Keratinocyte (primary cell): ENCODE results near the gene CDK15. TPM values are rescaled to one million over a fixed set of nuclear protein-coding genes. Genes with fewer than 3 reads are reported as not detected.

Experiments
- DNase-seq: peaks from one replicate; pipeline ENCODE4 v3.0.0-alpha.2; 2011; ENCODE audit warnings: low read depth, missing footprints, low spot score
- FAIRE-seq: peaks from 2 replicates; lab custom pipeline; 2011; peaks lifted over from hg19 to GRCh38; lab: Jason Lieb, UNC
- H2AFZ ChIP-seq: 2 replicates; pipeline ENCODE4 v1.6.0; 2012; ENCODE audit warnings: low read length, control low read depth, inconsistent platforms; ENCODE audit not compliant: control insufficient read depth
- H3K27ac ChIP-seq: 2 replicates; pipeline ENCODE4 v1.5.1; 2011; ENCODE audit warnings: low read length; ENCODE audit not compliant: control insufficient read depth, insufficient read depth
- H3K27me3 ChIP-seq: 3 replicates; pipeline ENCODE4 v1.6.0; 2011; ENCODE audit warnings: low read length; ENCODE audit not compliant: control insufficient read depth, insufficient read depth; ENCODE audit errors: extremely low read depth
- H3K36me3 ChIP-seq, 2 experiments: 2 replicates in 1 of 2; 3 replicates in 1 of 2; pipeline ENCODE4 v1.5.1; 2011; ENCODE audit warnings: low read length in 2 of 2, mild to moderate bottlenecking in 1 of 2; ENCODE audit not compliant: control insufficient read depth in 2 of 2, insufficient read depth in 2 of 2; ENCODE audit errors: extremely low read depth in 1 of 2
- H3K4me1 ChIP-seq: 3 replicates; pipeline ENCODE4 v1.5.1; 2011; ENCODE audit warnings: low read length; ENCODE audit not compliant: control insufficient read depth, insufficient read depth; ENCODE audit errors: extremely low read depth
- H3K4me2 ChIP-seq: 3 replicates; pipeline ENCODE4 v1.6.0; 2011; ENCODE audit warnings: low read depth, low read length; ENCODE audit not compliant: control insufficient read depth, insufficient read depth; ENCODE audit errors: extremely low read depth
- H3K4me3 ChIP-seq, 3 experiments: fragments of 200-600 bp in 1 of 3; sonication (generic) in 1 of 3; 2 replicates in 2 of 3; 3 replicates in 1 of 3; pipeline ENCODE4 v1.5.1; 2011 to 2016; ENCODE audit warnings: low read length in 3 of 3, mild to moderate bottlenecking in 3 of 3, control low read depth in 2 of 3, inconsistent platforms in 1 of 3, low read depth in 1 of 3, mixed read lengths in 1 of 3, mixed run types in 1 of 3, moderate library complexity in 1 of 3; ENCODE audit not compliant: control insufficient read depth in 2 of 3, insufficient read depth in 2 of 3; ENCODE audit errors: extremely low read depth in 1 of 3
- H3K79me2 ChIP-seq: 2 replicates; pipeline ENCODE4 v1.6.0; 2012; ENCODE audit warnings: low read length; ENCODE audit not compliant: control insufficient read depth, insufficient read depth
- H3K9ac ChIP-seq: 3 replicates; pipeline ENCODE4 v1.6.0; 2011; ENCODE audit warnings: low read length; ENCODE audit not compliant: control insufficient read depth, insufficient read depth; ENCODE audit errors: extremely low read depth
- H3K9me1 ChIP-seq: 3 replicates; pipeline ENCODE4 v1.6.0; 2011; ENCODE audit warnings: low read length; ENCODE audit not compliant: control insufficient read depth, insufficient read depth; ENCODE audit errors: extremely low read depth
- H3K9me3 ChIP-seq: 2 replicates; pipeline ENCODE4 v1.5.1; 2012; ENCODE audit warnings: low read depth, low read length; ENCODE audit not compliant: control insufficient read depth
- H4K20me1 ChIP-seq: 3 replicates; pipeline ENCODE4 v1.6.0; 2011; ENCODE audit warnings: low read length; ENCODE audit not compliant: control insufficient read depth, insufficient read depth; ENCODE audit errors: extremely low read depth
- CTCF ChIP-seq, 3 experiments: IDR thresholded peaks in 1 of 3; conservative IDR thresholded peaks in 1 of 3; optimal IDR thresholded peaks in 1 of 3; 2 replicates in 2 of 3; 3 replicates in 1 of 3; pipeline versions ENCODE3 to v1.5.1; 2011; ENCODE audit warnings: low read length in 3 of 3, mild to moderate bottlenecking in 3 of 3, moderate library complexity in 2 of 3, control low read depth in 1 of 3, inconsistent platforms in 1 of 3; ENCODE audit not compliant: insufficient read depth in 2 of 3; ENCODE audit errors: extremely low read depth in 1 of 3
- EZH2 ChIP-seq: IDR thresholded peaks from one replicate; pipeline ENCODE4 v1.6.1; 2012; ENCODE audit warnings: inconsistent platforms, mild to moderate bottlenecking, low read length, moderate library complexity
- dilution Hi-C: fragments of 300-500 bp; cut with MboI; formaldehyde crosslinking; loops from one replicate; pipeline ENCODE4 v1.7.0; 2020; ENCODE audit warnings: low sequenced_read_pairs; ENCODE audit not compliant: extremely low pct_ligation_motif_present
- polyA plus RNA-seq, 5 experiments: library from polyadenylated mRNA; depleted of rRNA in 3 of 5; stranded (reverse) in 3 of 5; stranded (forward) in 1 of 5; unstranded in 1 of 5; fragments of >200 nt; gene quantifications; 1 replicate in 1 of 5; 2 replicates in 3 of 5; 3 replicates in 1 of 5; pipeline versions ENCODE4 v1.2.1 to v1.2.3, GENCODE V29; 2011 to 2012; ENCODE audit warnings: missing spikeins in 2 of 5, low read depth in 1 of 5, low replicate concordance in 1 of 5

Gene CDK15
- polyA plus RNA-seq, 1 donor (not counting 4 experiments of a cell fraction or from before 2014, with no cell fraction given): 0.96 TPM

DNA sequence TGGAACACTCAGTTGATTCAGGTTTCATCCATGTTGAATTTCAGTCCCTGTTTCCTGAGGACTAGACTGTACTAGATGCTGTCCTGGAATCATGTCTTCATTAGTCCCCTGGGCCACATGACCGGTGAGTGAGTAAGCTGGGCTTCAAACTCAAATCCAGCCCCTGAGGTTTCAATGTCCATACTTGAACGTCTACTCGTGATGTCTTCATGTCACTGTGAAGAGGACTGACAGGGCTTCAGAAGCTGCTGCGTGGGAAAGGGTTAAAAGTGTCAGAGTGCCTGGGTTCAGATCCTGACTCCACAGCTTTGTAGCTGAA lies 101.2 kb downstream of the CDK15 start:
- no peak for DNase-seq
- Histone ChIP-seq H2AFZ (no peak overlapping the region), H3K4me2 (no peak overlapping the region), H3K4me1 (no peaks in the 10 kb centered on the region), H3K9me3 (no peaks in the 10 kb centered on the region), H3K36me3 (no peaks in the 10 kb centered on the region), H4K20me1 (no peaks in the 10 kb centered on the region), H3K9me1 (no peaks in the 10 kb centered on the region), H3K4me3 (no peak overlapping the region), H3K27ac (no peak overlapping the region), H3K27me3 (no peaks in the 10 kb centered on the region), H3K79me2 (no peaks in the 10 kb centered on the region), H3K9ac (no peak overlapping the region)
- dilution Hi-C loops: no loop called here
- FAIRE-seq: no peak
- TF ChIP-seq EZH2: no peak
- TF ChIP-seq CTCF (optimal IDR thresholded peaks at IDR 0.05 in 1 of 3, IDR thresholded peaks at IDR 0.05 in 1 of 3, conservative IDR thresholded peaks at IDR 0.05 in 1 of 3; ENCODE audit: extremely low read depth in 1 of 3, insufficient read depth in 2 of 3, low read length in 3 of 3): no peak

- no peak overlapping the region for H3K4me3 ChIP-seq
- DNase-seq: no peak
- no peaks in the 10 kb centered on the region for H3K36me3 ChIP-seq
- no peak for FAIRE-seq
- no peaks in the 10 kb centered on the region for H4K20me1 ChIP-seq
- H3K4me1 ChIP-seq: no peaks in the 10 kb centered on the region
- H3K9me1 ChIP-seq: no peaks in the 10 kb centered on the region
- no peak overlapping the region for H2AFZ ChIP-seq
- TF ChIP-seq EZH2: no peak
- TF ChIP-seq CTCF (optimal IDR thresholded peaks at IDR 0.05 in 1 of 3, IDR thresholded peaks at IDR 0.05 in 1 of 3, conservative IDR thresholded peaks at IDR 0.05 in 1 of 3; ENCODE audit: extremely low read depth in 1 of 3, insufficient read depth in 2 of 3, low read length in 3 of 3): no peak
- no peak overlapping the region for H3K9ac ChIP-seq
- H3K4me2 ChIP-seq: no peak overlapping the region
- H3K79me2 ChIP-seq: no peaks in the 10 kb centered on the region
- H3K27ac ChIP-seq: no peak overlapping the region
- dilution Hi-C loops: no loop called here
- H3K27me3 ChIP-seq: no peaks in the 10 kb centered on the region
- H3K9me3 ChIP-seq: no peaks in the 10 kb centered on the region
Measured at GRCh38 chr2:201908901-201909300, 102.6 kb downstream of the CDK15 start.
